ENCODE results near the gene ODAD3. TPM values are rescaled to one million over a fixed set of nuclear protein-coding genes. Genes with fewer than 3 reads are reported as not detected.
A peak's percentile ranks its signal among the peaks of the same experiment; 100 is the strongest.

Gene ODAD3
- total RNA-seq, 1 experiment from 2014 or later = 3.9 TPM

DNA sequence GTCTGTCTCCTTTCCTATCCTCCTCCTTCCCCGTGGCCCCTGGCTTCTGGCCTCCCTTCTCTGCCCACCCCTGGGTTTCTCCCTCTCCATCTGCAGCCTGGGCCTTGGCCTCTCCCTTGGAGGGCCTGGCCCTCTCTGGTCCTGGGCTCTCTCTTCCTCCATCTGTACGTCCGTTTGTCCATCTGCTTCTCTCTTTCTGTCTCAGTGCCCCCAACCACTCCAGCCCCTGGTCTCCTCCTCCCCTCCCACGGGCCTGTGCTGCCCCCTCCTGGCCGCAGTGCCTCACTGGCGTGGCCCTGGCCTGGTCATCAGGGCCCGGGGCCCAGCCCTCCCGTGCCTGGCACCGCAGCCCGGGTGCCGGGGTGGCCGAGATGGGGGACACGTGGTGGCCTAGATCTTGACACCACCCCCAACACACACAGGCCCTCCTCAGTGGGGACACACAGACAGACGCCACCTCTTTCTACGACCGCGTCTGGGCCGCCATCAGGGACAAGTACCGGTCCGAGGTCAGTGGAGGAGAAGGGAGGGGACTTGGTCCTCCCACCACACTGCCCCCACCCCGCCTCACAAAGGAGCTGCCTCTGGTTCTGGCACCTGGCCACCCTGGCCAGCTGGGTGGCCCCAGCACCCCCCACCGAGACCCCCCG, 11.9 kb upstream of the ODAD3 start:
- BruUV-seq (replicated peaks) = no TSS peak
- no peaks in the 10 kb centered on the region for H3K4me1 ChIP-seq (ENCODE audit: insufficient read depth, low read length)
- H3K4me2 ChIP-seq (ENCODE audit: low read length) = no peak overlapping the region
- ATAC-seq (peak; percentile 80), DNase-seq (peak; percentile 57)
- no peak overlapping the region for H2AFZ ChIP-seq (ENCODE audit: low read length)
- no peak overlapping the region for H3K4me3 ChIP-seq (ENCODE audit: low read length)
- no peaks in the 10 kb centered on the region for H3K9me3 ChIP-seq (ENCODE audit: low read length)
- intact Hi-C loops (cut with micrococcal nuclease) = no loop called here
- no peak overlapping the region for H3K9ac ChIP-seq (ENCODE audit: low read length)
- ChIA-PET POLR2A (ENCODE audit: unreplicated experiment) (no interaction called here), CTCF (no interaction called here)
- peaks cover 50% of the 10 kb centered on the region for H3K36me3 ChIP-seq (ENCODE audit: low read depth, low read length)
- H3F3A ChIP-seq (ENCODE audit: low read length, unreplicated experiment) = no peaks in the 10 kb centered on the region
- H4K20me1 ChIP-seq (ENCODE audit: low read length) = no peaks in the 10 kb centered on the region
- H3K27ac ChIP-seq (ENCODE audit: low read length) = no peak overlapping the region
- no peaks in the 10 kb centered on the region for H3K27me3 ChIP-seq (ENCODE audit: low read length)
- no peaks in the 10 kb centered on the region for H3K9me2 ChIP-seq (replicated peaks; ENCODE audit: low read length)
- H3K79me2 ChIP-seq (ENCODE audit: low read length) = peaks cover 5% of the 10 kb centered on the region; the same call in 1 of the 2 replicates
- no peak for TF ChIP-seq EZH2 (IDR thresholded peaks at IDR 0.05; ENCODE audit: low read length, unreplicated experiment)
- TF ChIP-seq EZH2phosphoT487 (IDR thresholded peaks at IDR 0.05; ENCODE audit: borderline replicate concordance, low read length) = no peak
- TF ChIP-seq, protein P1, sequence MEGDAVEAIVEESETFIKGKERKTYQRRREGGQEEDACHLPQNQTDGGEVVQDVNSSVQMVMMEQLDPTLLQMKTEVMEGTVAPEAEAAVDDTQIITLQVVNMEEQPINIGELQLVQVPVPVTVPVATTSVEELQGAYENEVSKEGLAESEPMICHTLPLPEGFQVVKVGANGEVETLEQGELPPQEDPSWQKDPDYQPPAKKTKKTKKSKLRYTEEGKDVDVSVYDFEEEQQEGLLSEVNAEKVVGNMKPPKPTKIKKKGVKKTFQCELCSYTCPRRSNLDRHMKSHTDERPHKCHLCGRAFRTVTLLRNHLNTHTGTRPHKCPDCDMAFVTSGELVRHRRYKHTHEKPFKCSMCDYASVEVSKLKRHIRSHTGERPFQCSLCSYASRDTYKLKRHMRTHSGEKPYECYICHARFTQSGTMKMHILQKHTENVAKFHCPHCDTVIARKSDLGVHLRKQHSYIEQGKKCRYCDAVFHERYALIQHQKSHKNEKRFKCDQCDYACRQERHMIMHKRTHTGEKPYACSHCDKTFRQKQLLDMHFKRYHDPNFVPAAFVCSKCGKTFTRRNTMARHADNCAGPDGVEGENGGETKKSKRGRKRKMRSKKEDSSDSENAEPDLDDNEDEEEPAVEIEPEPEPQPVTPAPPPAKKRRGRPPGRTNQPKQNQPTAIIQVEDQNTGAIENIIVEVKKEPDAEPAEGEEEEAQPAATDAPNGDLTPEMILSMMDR (conservative IDR thresholded peaks at IDR 0.05; ENCODE audit: low read depth, low read length) = peak; percentile 96

DNA sequence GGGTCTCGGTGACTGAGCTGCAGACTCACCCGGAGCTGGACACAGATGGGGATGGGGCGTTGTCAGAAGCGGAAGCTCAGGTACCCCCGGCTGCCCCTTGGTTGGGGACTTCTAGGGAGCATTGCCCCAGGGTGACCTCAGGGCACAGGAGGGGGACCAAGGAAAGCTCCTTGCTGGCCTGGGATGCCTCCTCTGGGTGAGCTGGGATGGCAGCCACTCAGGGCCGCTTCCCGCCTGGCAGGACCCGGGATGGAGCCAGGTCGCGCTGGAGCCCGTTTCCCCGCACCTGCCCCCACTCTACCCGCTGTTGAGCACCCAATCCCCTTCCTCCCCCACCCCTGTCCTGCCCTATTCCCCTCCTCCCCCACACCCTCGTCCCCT, 11.3 kb upstream of the ODAD3 start:
- TF ChIP-seq EZH2phosphoT487 (IDR thresholded peaks at IDR 0.05; ENCODE audit: borderline replicate concordance, low read length) = no peak
- TF ChIP-seq, protein P1 (conservative IDR thresholded peaks at IDR 0.05; ENCODE audit: low read depth, low read length) = no peak
- no peak for TF ChIP-seq EZH2 (IDR thresholded peaks at IDR 0.05; ENCODE audit: low read length, unreplicated experiment)
- Histone ChIP-seq H3K36me3 (ENCODE audit: low read depth, low read length) (peaks cover 52% of the 10 kb centered on the region), H3K27me3 (ENCODE audit: low read length) (no peaks in the 10 kb centered on the region), H3K9ac (ENCODE audit: low read length) (no peak overlapping the region), H3K4me1 (ENCODE audit: insufficient read depth, low read length) (no peaks in the 10 kb centered on the region), H3K9me3 (ENCODE audit: low read length) (no peaks in the 10 kb centered on the region), H3F3A (ENCODE audit: low read length, unreplicated experiment) (no peaks in the 10 kb centered on the region), H3K27ac (ENCODE audit: low read length) (no peak overlapping the region), H3K4me3 (ENCODE audit: low read length) (no peak overlapping the region), H4K20me1 (ENCODE audit: low read length) (no peaks in the 10 kb centered on the region), H2AFZ (ENCODE audit: low read length) (no peak overlapping the region), H3K9me2 (replicated peaks; ENCODE audit: low read length) (no peaks in the 10 kb centered on the region), H3K79me2 (ENCODE audit: low read length) (peaks cover 10% of the 10 kb centered on the region; the same call in 1 of the 2 replicates), H3K4me2 (ENCODE audit: low read length) (no peak overlapping the region)
- ChIA-PET CTCF (no interaction called here), POLR2A (ENCODE audit: unreplicated experiment) (no interaction called here)
- intact Hi-C loops (cut with micrococcal nuclease) = no loop called here
- ATAC-seq (no peak), DNase-seq (no peak)
- BruUV-seq (replicated peaks) = no TSS peak

DNA sequence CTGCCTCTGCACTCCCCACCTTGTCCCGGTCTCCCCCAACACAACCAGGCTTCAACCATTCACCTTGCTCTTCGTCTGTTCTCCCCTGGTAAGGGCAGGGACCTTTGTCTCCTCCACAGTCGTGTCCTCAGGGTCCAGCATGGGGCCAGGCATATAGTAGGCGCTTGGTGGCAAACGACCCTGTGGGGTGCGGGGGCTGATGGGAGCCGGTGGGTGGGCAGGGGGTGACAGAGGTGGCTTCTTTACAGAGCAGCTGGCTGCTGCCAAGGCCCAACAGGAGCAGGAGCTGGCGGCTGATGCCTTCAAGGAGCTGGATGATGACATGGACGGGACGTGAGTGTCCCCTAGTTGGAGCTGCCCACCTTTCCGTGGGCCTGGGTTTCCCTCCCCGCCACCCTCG, 10.2 kb upstream of the ODAD3 start:
- ATAC-seq = no peak
- intact Hi-C loops (cut with micrococcal nuclease) = no loop called here
- Histone ChIP-seq H3K9me2 (replicated peaks; ENCODE audit: low read length) (no peaks in the 10 kb centered on the region), H4K20me1 (ENCODE audit: low read length) (no peaks in the 10 kb centered on the region), H3K36me3 (ENCODE audit: low read depth, low read length) (peaks cover 58% of the 10 kb centered on the region), H3K4me1 (ENCODE audit: insufficient read depth, low read length) (no peaks in the 10 kb centered on the region), H2AFZ (ENCODE audit: low read length) (no peak overlapping the region), H3K79me2 (ENCODE audit: low read length) (peaks cover 17% of the 10 kb centered on the region; the same call in 1 of the 2 replicates), H3K4me2 (ENCODE audit: low read length) (no peak overlapping the region), H3K4me3 (ENCODE audit: low read length) (no peak overlapping the region), H3K27me3 (ENCODE audit: low read length) (no peaks in the 10 kb centered on the region), H3K9ac (ENCODE audit: low read length) (no peak overlapping the region), H3K27ac (ENCODE audit: low read length) (no peak overlapping the region), H3K9me3 (ENCODE audit: low read length) (no peaks in the 10 kb centered on the region), H3F3A (ENCODE audit: low read length, unreplicated experiment) (no peaks in the 10 kb centered on the region)
- TF ChIP-seq, protein P1 (conservative IDR thresholded peaks at IDR 0.05; ENCODE audit: low read depth, low read length) = no peak
- TF ChIP-seq EZH2phosphoT487 (IDR thresholded peaks at IDR 0.05; ENCODE audit: borderline replicate concordance, low read length) (no peak), EZH2 (IDR thresholded peaks at IDR 0.05; ENCODE audit: low read length, unreplicated experiment) (no peak)
- no peak for DNase-seq
- ChIA-PET CTCF (no interaction called here), POLR2A (ENCODE audit: unreplicated experiment) (no interaction called here)
- BruUV-seq (replicated peaks) = no TSS peak
